HepG2 (cell line): ENCODE data around the gene LSMEM2. TPM values are rescaled to one million over a fixed set of nuclear protein-coding genes. Genes with fewer than 3 reads are reported as not detected.
A peak's percentile ranks its signal among the peaks of the same experiment; 100 is the strongest.

Source experiments
- AGO1 ChIP-seq: fragments of 200-400 bp; formaldehyde crosslinking; IDR thresholded peaks from 2 replicates; pipeline ENCODE4 v1.6.1; 2017; ENCODE audit warnings: mild to moderate bottlenecking, low read depth, low read length, moderate library complexity; ENCODE audit not compliant: poor library complexity, severe bottlenecking
- CERS6 ChIP-seq: sonication (generic); formaldehyde crosslinking; IDR thresholded peaks from 2 replicates; pipeline ENCODE4 v1.5.0; 2020; ENCODE audit warnings: missing genetic modification reagents
- GFI1 ChIP-seq: sonication (generic); formaldehyde crosslinking; IDR thresholded peaks from 2 replicates; pipeline ENCODE4 v1.5.0; 2020; ENCODE audit warnings: missing genetic modification reagents, mild to moderate bottlenecking, borderline replicate concordance
- PRDM4 ChIP-seq: sonication (generic); formaldehyde crosslinking; IDR thresholded peaks from 2 replicates; pipeline ENCODE4 v1.9.0; 2021; ENCODE audit warnings: missing genetic modification reagents, borderline replicate concordance
- RBM22 ChIP-seq: fragments of 200-400 bp; formaldehyde crosslinking; optimal IDR thresholded peaks from 2 replicates; pipeline ENCODE3; 2017; ENCODE audit warnings: mild to moderate bottlenecking, low read length, moderate library complexity
- SALL1 ChIP-seq: sonication (generic); formaldehyde crosslinking; IDR thresholded peaks from 2 replicates; pipeline ENCODE4 v1.8.0; 2022; ENCODE audit warnings: mild to moderate bottlenecking, missing genetic modification reagents
- SRSF1 ChIP-seq: fragments of 200-400 bp; formaldehyde crosslinking; optimal IDR thresholded peaks from 2 replicates; pipeline ENCODE3; 2017; ENCODE audit warnings: mild to moderate bottlenecking, low read depth, low read length, moderate library complexity
- THAP7 ChIP-seq: sonication (generic); formaldehyde crosslinking; IDR thresholded peaks from 2 replicates; pipeline ENCODE4 v1.8.1; 2023; ENCODE audit warnings: mild to moderate bottlenecking, missing genetic modification reagents
- ZBTB21 ChIP-seq: sonication (generic); formaldehyde crosslinking; IDR thresholded peaks from 2 replicates; pipeline ENCODE4 v1.4.0; 2020; ENCODE audit warnings: missing genetic modification reagents
- ZBTB39 ChIP-seq: sonication (generic); formaldehyde crosslinking; IDR thresholded peaks from 2 replicates; pipeline ENCODE4 v1.5.0; 2020; ENCODE audit warnings: missing genetic modification reagents
- ZKSCAN5 ChIP-seq: sonication (generic); formaldehyde crosslinking; IDR thresholded peaks from 2 replicates; pipeline ENCODE4 v1.5.1; 2020; ENCODE audit warnings: mild to moderate bottlenecking, missing genetic modification reagents
- ZNF225 ChIP-seq: sonication (generic); formaldehyde crosslinking; IDR thresholded peaks from 2 replicates; pipeline ENCODE4 v1.4.0; 2020; ENCODE audit warnings: mild to moderate bottlenecking, missing genetic modification reagents
- ZNF512 ChIP-seq: sonication (generic); formaldehyde crosslinking; IDR thresholded peaks from 2 replicates; pipeline ENCODE4 v1.4.0; 2020; ENCODE audit warnings: mild to moderate bottlenecking, missing genetic modification reagents
- ZNF597 ChIP-seq: sonication (generic); formaldehyde crosslinking; IDR thresholded peaks from 2 replicates; pipeline ENCODE4 v1.5.0; 2020; ENCODE audit warnings: missing genetic modification reagents
- ZNF788 ChIP-seq: sonication (generic); formaldehyde crosslinking; IDR thresholded peaks from 2 replicates; pipeline ENCODE4 v1.5.0; 2020; ENCODE audit warnings: mild to moderate bottlenecking, missing genetic modification reagents, borderline replicate concordance
- polyA plus RNA-seq, 8 experiments: library from polyadenylated mRNA; depleted of rRNA in 3 of 8; stranded (reverse) in 7 of 8; unstranded in 1 of 8; fragments of >200 nt; fragmentation: Illumina TruSeq in 4 of 8; extraction: Trizol in 4 of 8; gene quantifications; 2 replicates each; pipeline versions ENCODE4 v1.2.1 to v1.2.3, GENCODE V29; 2011 to 2016; ENCODE audit warnings: low read depth in 4 of 8, missing spikeins in 1 of 8, mixed read lengths in 1 of 8; ENCODE audit not compliant: insufficient read depth in 1 of 8
- total RNA-seq, 5 experiments: library from RNA; depleted of rRNA; stranded (reverse); fragments of >200 nt; fragmentation: Illumina TruSeq; extraction: Trizol; gene quantifications; 2 replicates each; pipeline ENCODE4 v1.2.3, GENCODE V29; 2016; ENCODE audit warnings: low read depth in 1 of 5

The LSMEM2 gene
- total and polyA plus RNA-seq, 2 of the 13 experiments (the other 11 are each of a cell fraction or from before 2014, with no cell fraction given) = 0.07 to 0.41 TPM

- TF ChIP-seq ZBTB39 (CRISPR knock-in tag) (no peak), ZNF597 (CRISPR knock-in tag) (no peak), ZBTB21 (CRISPR knock-in tag) (no peak), SALL1 (CRISPR knock-in tag) (peak; percentile 64), ZNF788 (CRISPR knock-in tag) (peak; percentile 50; the same call in 1 of the 2 replicates), AGO1 (peak; percentile 97), SRSF1 (no peak), ZNF225 (CRISPR knock-in tag) (no peak), PRDM4 (CRISPR knock-in tag) (no peak), RBM22 (no peak), CERS6 (CRISPR knock-in tag) (no peak), THAP7 (no peak), GFI1 (CRISPR knock-in tag) (0 out of 2 replicates have a peak, but pooled peaks have one; percentile 53), ZNF512 (CRISPR knock-in tag) (no peak), ZKSCAN5 (CRISPR knock-in tag) (no peak)
These were observed 49.2 kb downstream of the LSMEM2 start, which contains the start of gene TUSC2 (continued) for GRCh38 chr3:50327943-50328691.
